Left forelimb (tissue), 1 donor: ENCODE measurements around the gene TTLL5.

Source experiments
- DNase-seq: peaks from one replicate; pipeline ENCODE4 v3.0.0-alpha.2; 2018; ENCODE audit warnings: low spot score

Gene TTLL5

GRCh38 chr14:75742867-75743266, 81.8 kb downstream of the TTLL5 start:
- DNase-seq = no peak

- DNase-seq = no peak
Measured at GRCh38 chr14:75747899-75748298, 86.9 kb downstream of the TTLL5 start.

- DNase-seq = no peak
Measured at GRCh38 chr14:75748336-75748735, 87.3 kb downstream of the TTLL5 start.

- no peak for DNase-seq
Measured at GRCh38 chr14:75751296-75751695, 90.2 kb downstream of the TTLL5 start.

GRCh38 chr14:75752086-75752485, 91.0 kb downstream of the TTLL5 start:
- DNase-seq = no peak

GRCh38 chr14:75752907-75753594, 92.0 kb downstream of the TTLL5 start:
- no peak for DNase-seq

- no peak for DNase-seq
Measured at GRCh38 chr14:75753696-75754095, 92.7 kb downstream of the TTLL5 start.

GRCh38 chr14:75757644-75758402, 96.8 kb downstream of the TTLL5 start:
- DNase-seq = no peak

GRCh38 chr14:75764020-75764419, 103.0 kb downstream of the TTLL5 start:
- DNase-seq = no peak

GRCh38 chr14:75769047-75769685, 108.1 kb downstream of the TTLL5 start:
- no peak for DNase-seq

GRCh38 chr14:75770635-75771034, 109.6 kb downstream of the TTLL5 start:
- no peak for DNase-seq

- no peak for DNase-seq
Measured at GRCh38 chr14:75771595-75771994, 110.5 kb downstream of the TTLL5 start.

- no peak for DNase-seq
Measured at GRCh38 chr14:75773046-75773445, 112.0 kb downstream of the TTLL5 start.

- DNase-seq = no peak
Measured at GRCh38 chr14:75781096-75781495, 120.0 kb downstream of the TTLL5 start.

- no peak for DNase-seq
Measured at GRCh38 chr14:75783184-75783583, 122.1 kb downstream of the TTLL5 start.

GRCh38 chr14:75783602-75784313, 122.7 kb downstream of the TTLL5 start:
- no peak for DNase-seq

GRCh38 chr14:75784314-75784686, 123.3 kb downstream of the TTLL5 start:
- DNase-seq = no peak

- DNase-seq = no peak
Measured at GRCh38 chr14:75793806-75794205, 132.8 kb downstream of the TTLL5 start.

GRCh38 chr14:75794615-75795038, 133.6 kb downstream of the TTLL5 start:
- no peak for DNase-seq

- DNase-seq = no peak
Measured at GRCh38 chr14:75800792-75801191, 139.7 kb downstream of the TTLL5 start.

- DNase-seq = no peak
Measured at GRCh38 chr14:75802486-75802885, 141.4 kb downstream of the TTLL5 start.

- no peak for DNase-seq
Measured at GRCh38 chr14:75803765-75804164, 142.7 kb downstream of the TTLL5 start.
